ENCODE data around the gene GID4.

DNA sequence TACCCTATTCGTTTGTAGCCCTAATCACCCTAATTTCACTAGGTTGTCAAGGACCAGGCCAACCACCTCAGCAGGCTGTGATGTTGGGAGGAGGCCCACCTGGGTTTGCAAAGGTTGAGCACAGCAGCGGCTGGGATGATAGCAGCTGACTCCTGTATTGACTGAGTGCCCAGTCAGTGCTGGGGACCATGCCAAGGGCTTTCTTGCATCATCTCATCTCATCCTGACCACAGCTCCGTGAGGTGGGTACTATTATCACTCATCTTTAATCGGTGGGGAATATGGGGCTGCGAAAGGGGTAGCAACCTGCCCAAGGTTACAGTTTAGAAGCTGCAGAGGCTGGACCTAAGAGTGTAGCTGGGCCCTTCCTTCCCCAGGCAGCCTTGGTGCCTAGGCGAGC lies 11.9 kb upstream of the GID4 start:
- TF ChIP-seq, protein P1, sequence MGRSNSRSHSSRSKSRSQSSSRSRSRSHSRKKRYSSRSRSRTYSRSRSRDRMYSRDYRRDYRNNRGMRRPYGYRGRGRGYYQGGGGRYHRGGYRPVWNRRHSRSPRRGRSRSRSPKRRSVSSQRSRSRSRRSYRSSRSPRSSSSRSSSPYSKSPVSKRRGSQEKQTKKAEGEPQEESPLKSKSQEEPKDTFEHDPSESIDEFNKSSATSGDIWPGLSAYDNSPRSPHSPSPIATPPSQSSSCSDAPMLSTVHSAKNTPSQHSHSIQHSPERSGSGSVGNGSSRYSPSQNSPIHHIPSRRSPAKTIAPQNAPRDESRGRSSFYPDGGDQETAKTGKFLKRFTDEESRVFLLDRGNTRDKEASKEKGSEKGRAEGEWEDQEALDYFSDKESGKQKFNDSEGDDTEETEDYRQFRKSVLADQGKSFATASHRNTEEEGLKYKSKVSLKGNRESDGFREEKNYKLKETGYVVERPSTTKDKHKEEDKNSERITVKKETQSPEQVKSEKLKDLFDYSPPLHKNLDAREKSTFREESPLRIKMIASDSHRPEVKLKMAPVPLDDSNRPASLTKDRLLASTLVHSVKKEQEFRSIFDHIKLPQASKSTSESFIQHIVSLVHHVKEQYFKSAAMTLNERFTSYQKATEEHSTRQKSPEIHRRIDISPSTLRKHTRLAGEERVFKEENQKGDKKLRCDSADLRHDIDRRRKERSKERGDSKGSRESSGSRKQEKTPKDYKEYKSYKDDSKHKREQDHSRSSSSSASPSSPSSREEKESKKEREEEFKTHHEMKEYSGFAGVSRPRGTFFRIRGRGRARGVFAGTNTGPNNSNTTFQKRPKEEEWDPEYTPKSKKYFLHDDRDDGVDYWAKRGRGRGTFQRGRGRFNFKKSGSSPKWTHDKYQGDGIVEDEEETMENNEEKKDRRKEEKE (IDR thresholded peaks at IDR 0.05; ENCODE audit: borderline replicate concordance in 1 of 2, control insufficient read depth in 1 of 2, low read depth in 2 of 2, low read length in 1 of 2) = no peak
- TF ChIP-seq, protein P2, sequence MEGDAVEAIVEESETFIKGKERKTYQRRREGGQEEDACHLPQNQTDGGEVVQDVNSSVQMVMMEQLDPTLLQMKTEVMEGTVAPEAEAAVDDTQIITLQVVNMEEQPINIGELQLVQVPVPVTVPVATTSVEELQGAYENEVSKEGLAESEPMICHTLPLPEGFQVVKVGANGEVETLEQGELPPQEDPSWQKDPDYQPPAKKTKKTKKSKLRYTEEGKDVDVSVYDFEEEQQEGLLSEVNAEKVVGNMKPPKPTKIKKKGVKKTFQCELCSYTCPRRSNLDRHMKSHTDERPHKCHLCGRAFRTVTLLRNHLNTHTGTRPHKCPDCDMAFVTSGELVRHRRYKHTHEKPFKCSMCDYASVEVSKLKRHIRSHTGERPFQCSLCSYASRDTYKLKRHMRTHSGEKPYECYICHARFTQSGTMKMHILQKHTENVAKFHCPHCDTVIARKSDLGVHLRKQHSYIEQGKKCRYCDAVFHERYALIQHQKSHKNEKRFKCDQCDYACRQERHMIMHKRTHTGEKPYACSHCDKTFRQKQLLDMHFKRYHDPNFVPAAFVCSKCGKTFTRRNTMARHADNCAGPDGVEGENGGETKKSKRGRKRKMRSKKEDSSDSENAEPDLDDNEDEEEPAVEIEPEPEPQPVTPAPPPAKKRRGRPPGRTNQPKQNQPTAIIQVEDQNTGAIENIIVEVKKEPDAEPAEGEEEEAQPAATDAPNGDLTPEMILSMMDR (IDR thresholded peaks at IDR 0.05 in 2 of 3, conservative IDR thresholded peaks at IDR 0.05 in 1 of 3; ENCODE audit: insufficient read depth in 2 of 3, low read depth in 1 of 3, low read length in 3 of 3) = no peak
- TF ChIP-seq MAFF (IDR thresholded peaks at IDR 0.05; ENCODE audit: low read length) = no peak
- no peak for TF ChIP-seq POLR2A (conservative IDR thresholded peaks at IDR 0.05)
- TF ChIP-seq, protein P3, sequence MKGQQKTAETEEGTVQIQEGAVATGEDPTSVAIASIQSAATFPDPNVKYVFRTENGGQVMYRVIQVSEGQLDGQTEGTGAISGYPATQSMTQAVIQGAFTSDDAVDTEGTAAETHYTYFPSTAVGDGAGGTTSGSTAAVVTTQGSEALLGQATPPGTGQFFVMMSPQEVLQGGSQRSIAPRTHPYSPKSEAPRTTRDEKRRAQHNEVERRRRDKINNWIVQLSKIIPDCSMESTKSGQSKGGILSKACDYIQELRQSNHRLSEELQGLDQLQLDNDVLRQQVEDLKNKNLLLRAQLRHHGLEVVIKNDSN (CRISPR knock-in tag; IDR thresholded peaks at IDR 0.05) = no peak
- TF ChIP-seq BCL6 (CRISPR knock-in tag; IDR thresholded peaks at IDR 0.05) = no peak
